Neural cell (in vitro differentiated cells): ENCODE results near the gene TEX54. TPM values are rescaled to one million over a fixed set of nuclear protein-coding genes. Genes with fewer than 3 reads are reported as not detected.

Experiments
- H2AFZ ChIP-seq: fragments of 200-600, 300-800 bp; sonication (generic), shearing (Covaris generic); 2 replicates; pipeline ENCODE4 v1.6.0; 2014; ENCODE audit warnings: low read depth, mild to moderate bottlenecking, antibody characterized with exemption, low read length, moderate library complexity
- H3F3A ChIP-seq: fragments of 200-600 bp; shearing (Covaris generic); 2 replicates; pipeline ENCODE4 v1.6.1; 2016; ENCODE audit warnings: mild to moderate bottlenecking, moderate library complexity, mixed read lengths, antibody characterized with exemption, low read length; ENCODE audit not compliant: insufficient read depth, poor library complexity, severe bottlenecking
- H3K27ac ChIP-seq: fragments of 200-600, 300-800 bp; sonication (generic), shearing (Covaris generic); 2 replicates; pipeline ENCODE4 v1.5.1; 2014; ENCODE audit warnings: mild to moderate bottlenecking, low read length, moderate library complexity
- H3K27me3 ChIP-seq: fragments of 300-800, 200-600 bp; sonication (generic), shearing (Covaris generic); 2 replicates; pipeline ENCODE4 v1.6.0; 2014; ENCODE audit warnings: mild to moderate bottlenecking, low read depth, low read length, moderate library complexity; ENCODE audit not compliant: insufficient read depth
- H3K36me3 ChIP-seq: fragments of 300-800, 200-600 bp; sonication (generic), shearing (Covaris generic); 2 replicates; pipeline ENCODE4 v1.5.1; 2014; ENCODE audit warnings: mild to moderate bottlenecking, antibody characterized with exemption, low read length, moderate library complexity; ENCODE audit not compliant: insufficient read depth
- H3K4me2 ChIP-seq: fragments of 300-800, 200-600 bp; sonication (generic), shearing (Covaris generic); 2 replicates; pipeline ENCODE4 v1.6.0; 2014; ENCODE audit warnings: mild to moderate bottlenecking, low read length
- H3K4me3 ChIP-seq: fragments of 300-800, 200-600 bp; sonication (generic), shearing (Covaris generic); 2 replicates; pipeline ENCODE4 v1.5.1; 2014; ENCODE audit warnings: mild to moderate bottlenecking, low read length, moderate library complexity
- H3K79me2 ChIP-seq: fragments of 200-600 bp; shearing (Covaris generic); replicated peaks from 2 replicates; pipeline ENCODE4 v1.6.0; 2014; ENCODE audit warnings: mild to moderate bottlenecking, low read length, moderate library complexity; ENCODE audit not compliant: insufficient read depth
- H3K9ac ChIP-seq: fragments of 300-800, 200-600 bp; sonication (generic), shearing (Covaris generic); 2 replicates; pipeline ENCODE4 v1.6.1; 2016; ENCODE audit warnings: mild to moderate bottlenecking, low read length, mixed read lengths
- H3K9me2 ChIP-seq: fragments of 200-600 bp; shearing (Covaris generic); 2 replicates; pipeline ENCODE4 v1.6.1; 2016; ENCODE audit warnings: mild to moderate bottlenecking, low read length, mixed read lengths; ENCODE audit not compliant: insufficient read depth
- H3K9me3 ChIP-seq: fragments of 200-600, 300-800 bp; sonication (generic), shearing (Covaris generic); 2 replicates; pipeline ENCODE4 v1.6.1; 2016; ENCODE audit warnings: mild to moderate bottlenecking, mixed run types, low read length, moderate library complexity, mixed read lengths
- H4K20me1 ChIP-seq: fragments of 200-600 bp; shearing (Covaris generic); 2 replicates; pipeline ENCODE4 v1.6.1; 2016; ENCODE audit warnings: mild to moderate bottlenecking, mixed run types; ENCODE audit not compliant: insufficient read depth
- EP300 ChIP-seq: fragments of 450-650 bp; conservative IDR thresholded peaks from 2 replicates; pipeline ENCODE4 v1.6.1; 2014; ENCODE audit warnings: antibody characterized with exemption, mild to moderate bottlenecking, moderate library complexity; ENCODE audit not compliant: poor library complexity, severe bottlenecking
- EZH2 ChIP-seq: fragments of 200-600, 300-800 bp; shearing (Covaris generic), sonication (generic); IDR thresholded peaks from 2 replicates; pipeline ENCODE4 v1.6.1; 2014; ENCODE audit warnings: antibody characterized with exemption, low read length, borderline replicate concordance, mild to moderate bottlenecking; ENCODE audit not compliant: insufficient read depth, poor library complexity, severe bottlenecking
- MXI1 ChIP-seq: fragments of 450-650 bp; conservative IDR thresholded peaks from 2 replicates; pipeline ENCODE4 v1.6.1; 2014; ENCODE audit warnings: antibody characterized with exemption, mild to moderate bottlenecking; ENCODE audit not compliant: poor library complexity, severe bottlenecking
- POLR2AphosphoS5 ChIP-seq: IDR thresholded peaks from 2 replicates; pipeline ENCODE4 v1.6.1; 2012
- RAD21 ChIP-seq: fragments of 450-650 bp; conservative IDR thresholded peaks from 2 replicates; pipeline ENCODE4 v1.6.1; 2014; ENCODE audit warnings: antibody characterized with exemption, mild to moderate bottlenecking, moderate library complexity
- REST ChIP-seq: IDR thresholded peaks from 2 replicates; pipeline ENCODE4 v1.6.1; 2012; ENCODE audit warnings: borderline replicate concordance
- SMC3 ChIP-seq: fragments of 450-650 bp; conservative IDR thresholded peaks from 2 replicates; pipeline ENCODE4 v1.6.1; 2014; ENCODE audit warnings: antibody characterized with exemption, mild to moderate bottlenecking, moderate library complexity; ENCODE audit not compliant: poor library complexity
- TAF1 ChIP-seq: IDR thresholded peaks from 2 replicates; pipeline ENCODE4 v1.6.1; 2012; ENCODE audit warnings: low read depth
- polyA plus RNA-seq: library from polyadenylated mRNA; depleted of rRNA; stranded (reverse); fragments of >200 nt; gene quantifications from 2 replicates; pipeline ENCODE4 v1.2.3, GENCODE V29; 2014
- TF ChIP-seq, protein P1 (sequence below): fragments of 450-650 bp; IDR thresholded peaks from 2 replicates; pipeline ENCODE4 v1.5.1; 2014; ENCODE audit warnings: antibody characterized with exemption, mild to moderate bottlenecking, moderate library complexity; ENCODE audit not compliant: poor library complexity, severe bottlenecking

TEX54 gene
- polyA plus RNA-seq, 1 donor from 2014 or later = not detected

- H3K36me3 ChIP-seq = no peaks in the 10 kb centered on the region
Observed at GRCh38 chr11:62817129-62817528, 15.5 kb downstream of the TEX54 start.

GRCh38 chr11:62816557-62816956 lies 16.1 kb downstream of the TEX54 start:
- H3K4me3 ChIP-seq = no peak overlapping the region
- no peaks in the 10 kb centered on the region for H3K36me3 ChIP-seq
- no peak overlapping the region for H3K9ac ChIP-seq
- no peak overlapping the region for H2AFZ ChIP-seq
- TF ChIP-seq EP300 (no peak), MXI1 (no peak), RAD21 (no peak), EZH2 (no peak), REST (no peak), TAF1 (no peak)
- no peaks in the 10 kb centered on the region for H3K27me3 ChIP-seq
- H3K9me3 ChIP-seq = no peaks in the 10 kb centered on the region
- H3K9me2 ChIP-seq = no peaks in the 10 kb centered on the region
- no peak overlapping the region for H3K4me2 ChIP-seq
- H4K20me1 ChIP-seq = no peaks in the 10 kb centered on the region
- H3K79me2 ChIP-seq = no peaks in the 10 kb centered on the region
- no peak overlapping the region for H3K27ac ChIP-seq
- H3F3A ChIP-seq = no peaks in the 10 kb centered on the region

More at GRCh38 chr11:62817129-62817528, 15.5 kb downstream of the TEX54 start:
- no peaks in the 10 kb centered on the region for H3F3A ChIP-seq
- H3K9ac ChIP-seq = no peak overlapping the region
- no peaks in the 10 kb centered on the region for H4K20me1 ChIP-seq
- H3K9me2 ChIP-seq = no peaks in the 10 kb centered on the region
- H2AFZ ChIP-seq = no peak overlapping the region
- TF ChIP-seq MXI1 (no peak), EP300 (no peak), POLR2AphosphoS5 (no peak), RAD21 (no peak), REST (no peak), SMC3 (no peak), TAF1 (no peak), EZH2 (no peak)
- TF ChIP-seq, protein P1, sequence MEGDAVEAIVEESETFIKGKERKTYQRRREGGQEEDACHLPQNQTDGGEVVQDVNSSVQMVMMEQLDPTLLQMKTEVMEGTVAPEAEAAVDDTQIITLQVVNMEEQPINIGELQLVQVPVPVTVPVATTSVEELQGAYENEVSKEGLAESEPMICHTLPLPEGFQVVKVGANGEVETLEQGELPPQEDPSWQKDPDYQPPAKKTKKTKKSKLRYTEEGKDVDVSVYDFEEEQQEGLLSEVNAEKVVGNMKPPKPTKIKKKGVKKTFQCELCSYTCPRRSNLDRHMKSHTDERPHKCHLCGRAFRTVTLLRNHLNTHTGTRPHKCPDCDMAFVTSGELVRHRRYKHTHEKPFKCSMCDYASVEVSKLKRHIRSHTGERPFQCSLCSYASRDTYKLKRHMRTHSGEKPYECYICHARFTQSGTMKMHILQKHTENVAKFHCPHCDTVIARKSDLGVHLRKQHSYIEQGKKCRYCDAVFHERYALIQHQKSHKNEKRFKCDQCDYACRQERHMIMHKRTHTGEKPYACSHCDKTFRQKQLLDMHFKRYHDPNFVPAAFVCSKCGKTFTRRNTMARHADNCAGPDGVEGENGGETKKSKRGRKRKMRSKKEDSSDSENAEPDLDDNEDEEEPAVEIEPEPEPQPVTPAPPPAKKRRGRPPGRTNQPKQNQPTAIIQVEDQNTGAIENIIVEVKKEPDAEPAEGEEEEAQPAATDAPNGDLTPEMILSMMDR = no peak
- no peaks in the 10 kb centered on the region for H3K9me3 ChIP-seq
- H3K27me3 ChIP-seq = no peaks in the 10 kb centered on the region
- H3K27ac ChIP-seq = no peak overlapping the region
- H3K4me2 ChIP-seq = no peak overlapping the region
- no peaks in the 10 kb centered on the region for H3K79me2 ChIP-seq
- H3K4me3 ChIP-seq = no peak overlapping the region
